Retinal pigment epithelial cell (primary cell): ENCODE data around the gene BEST2.

ENCODE experiments used
- DNase-seq: peaks from one replicate; pipeline ENCODE4 v3.0.0-alpha.2; 2010; ENCODE audit warnings: low read depth
- H3K4me3 ChIP-seq: 2 replicates; pipeline ENCODE4 v1.5.1; 2011; ENCODE audit warnings: mild to moderate bottlenecking, low read length, control low read depth, moderate library complexity
- CTCF ChIP-seq: conservative IDR thresholded peaks from 2 replicates; pipeline ENCODE4 v1.5.1; 2011; ENCODE audit warnings: low read depth, low read length, control low read depth, inconsistent platforms

The BEST2 gene

GRCh38 chr19:12763100-12763499 lies 11.5 kb downstream of the BEST2 start:
- no peak overlapping the region for H3K4me3 ChIP-seq
- TF ChIP-seq CTCF = no peak
- DNase-seq = no peak

- no peak for TF ChIP-seq CTCF
- DNase-seq = no peak
- no peak overlapping the region for H3K4me3 ChIP-seq
Observed at GRCh38 chr19:12764698-12765097, 13.1 kb downstream of the BEST2 start.

GRCh38 chr19:12766051-12766521 lies 14.5 kb downstream of the BEST2 start:
- H3K4me3 ChIP-seq = no peak overlapping the region
- no peak for DNase-seq
- no peak for TF ChIP-seq CTCF

GRCh38 chr19:12767150-12767549 lies 15.6 kb downstream of the BEST2 start:
- no peak for TF ChIP-seq CTCF
- no peak overlapping the region for H3K4me3 ChIP-seq
- DNase-seq = no peak

GRCh38 chr19:12767666-12768065 lies 16.1 kb downstream of the BEST2 start:
- no peak for TF ChIP-seq CTCF
- DNase-seq = no peak
- H3K4me3 ChIP-seq = no peak overlapping the region

- DNase-seq = no peak
- no peak overlapping the region for H3K4me3 ChIP-seq
- TF ChIP-seq CTCF = no peak
Observed at GRCh38 chr19:12769689-12770088, 18.1 kb downstream of the BEST2 start.

- H3K4me3 ChIP-seq = no peak overlapping the region
- no peak for DNase-seq
- TF ChIP-seq CTCF = no peak
Observed at GRCh38 chr19:12770922-12771321, 19.3 kb downstream of the BEST2 start.
